Activated CD4-positive, alpha-beta T cell treated with anti-CD3 and anti-CD28 coated beads, Interleukin-2, amount 50 U/mL, for 16 hours (primary cell): ENCODE results near the gene FBXO42.
"Not testable (repeated sequence)": the region's sequence is repeated elsewhere in the genome, so short reads cannot be mapped to it uniquely, and the experiment has no call there.

Experiments used
- DNase-seq: peaks from one replicate; pipeline ENCODE4 v3.0.0-alpha.2; 2020

Gene FBXO42

GRCh38 chr1:16258591-16259135 is 93.6 kb downstream of the FBXO42 start:
- no peak for DNase-seq

- no peak for DNase-seq
Observed at GRCh38 chr1:16257968-16258367, 94.3 kb downstream of the FBXO42 start.

- DNase-seq: not testable (repeated sequence)
Observed at GRCh38 chr1:16257556-16257955, 94.7 kb downstream of the FBXO42 start.

- DNase-seq: no peak
Observed at GRCh38 chr1:16256478-16256877, 95.8 kb downstream of the FBXO42 start.

DNA sequence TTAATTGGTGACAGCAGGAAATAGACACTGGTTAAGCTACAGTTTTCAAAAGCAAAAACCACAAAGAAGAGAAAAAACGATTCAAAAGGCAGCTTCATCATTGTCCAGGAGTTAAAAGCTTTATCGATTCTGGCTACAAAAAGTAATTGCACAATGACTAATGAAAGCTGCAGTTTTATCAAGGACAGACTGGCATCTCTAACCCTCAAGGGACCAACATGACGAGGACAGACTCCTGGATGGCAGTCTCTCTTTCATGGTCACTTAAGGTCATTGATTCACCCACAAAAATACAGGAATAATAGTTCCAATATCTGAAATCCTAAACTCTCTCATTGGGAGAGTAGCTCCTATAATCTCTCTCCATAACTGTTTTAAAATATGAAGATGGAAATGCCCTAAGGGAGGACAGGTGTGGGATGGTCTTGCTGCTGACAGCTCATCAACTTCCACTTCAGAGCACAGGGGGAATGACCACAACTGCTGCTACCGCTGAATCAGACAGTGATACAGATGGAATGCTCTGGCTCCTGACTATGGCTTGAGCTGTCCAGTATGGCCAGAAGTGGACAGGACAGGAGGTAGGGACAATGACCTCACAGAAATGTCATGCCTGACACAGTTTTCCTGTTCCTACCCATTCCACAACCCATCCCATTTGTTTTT is 97.9 kb downstream of the FBXO42 start:
- DNase-seq: no peak

GRCh38 chr1:16253332-16253922 is 98.9 kb downstream of the FBXO42 start:
- DNase-seq: no peak

GRCh38 chr1:16252912-16253311 is 99.4 kb downstream of the FBXO42 start:
- no peak for DNase-seq

- DNase-seq: no peak
Observed at GRCh38 chr1:16251381-16251780, 100.9 kb downstream of the FBXO42 start.

- no peak for DNase-seq
Observed at GRCh38 chr1:16250524-16251251, 101.6 kb downstream of the FBXO42 start.

GRCh38 chr1:16249596-16250241 is 102.6 kb downstream of the FBXO42 start:
- DNase-seq: no peak

DNA sequence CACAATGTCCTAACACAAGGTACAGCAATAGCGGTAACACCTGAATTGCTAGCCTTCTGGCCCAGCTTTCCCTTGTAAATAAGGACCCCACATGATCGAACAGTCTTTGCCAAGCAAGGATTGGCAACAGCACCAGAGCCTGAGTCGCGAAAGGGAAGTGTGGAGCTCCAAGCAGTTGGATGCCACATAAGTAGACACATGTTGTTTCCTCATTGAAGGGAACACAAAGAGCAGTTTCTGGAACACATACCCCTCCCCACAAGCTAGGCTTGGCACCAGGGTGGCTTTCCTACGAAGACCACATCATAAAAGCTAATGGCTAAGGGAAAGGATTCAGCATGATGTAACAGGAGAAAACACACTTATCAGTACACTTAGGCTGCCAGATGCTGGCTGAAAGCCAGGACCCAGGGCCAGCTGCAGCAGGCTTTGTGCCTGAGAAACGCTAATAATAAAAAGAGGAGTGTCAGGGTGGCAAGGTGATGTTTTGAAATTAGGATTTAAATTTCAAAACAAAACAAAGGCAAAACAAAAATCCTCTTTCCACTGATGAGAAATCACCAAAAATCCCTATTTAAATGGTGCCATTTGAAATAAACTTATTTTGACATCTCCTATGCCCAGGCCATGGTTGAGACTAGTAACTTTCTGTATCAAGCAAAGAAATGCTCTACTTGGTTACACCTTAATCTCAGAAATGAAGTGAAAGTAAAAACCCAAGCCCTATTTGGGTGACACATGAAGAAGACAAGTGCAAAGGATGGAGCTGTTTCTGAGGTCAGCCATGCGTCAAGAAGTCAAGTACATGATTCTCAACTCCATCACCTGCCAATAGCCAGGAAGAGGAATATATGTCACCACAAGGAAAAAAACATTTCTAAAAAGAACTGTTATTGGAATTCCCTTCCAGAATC is 103.4 kb downstream of the FBXO42 start:
- DNase-seq: no peak

GRCh38 chr1:16248007-16248436 is 104.3 kb downstream of the FBXO42 start:
- no peak for DNase-seq

GRCh38 chr1:16247441-16247840 is 104.8 kb downstream of the FBXO42 start:
- DNase-seq: no peak

DNA sequence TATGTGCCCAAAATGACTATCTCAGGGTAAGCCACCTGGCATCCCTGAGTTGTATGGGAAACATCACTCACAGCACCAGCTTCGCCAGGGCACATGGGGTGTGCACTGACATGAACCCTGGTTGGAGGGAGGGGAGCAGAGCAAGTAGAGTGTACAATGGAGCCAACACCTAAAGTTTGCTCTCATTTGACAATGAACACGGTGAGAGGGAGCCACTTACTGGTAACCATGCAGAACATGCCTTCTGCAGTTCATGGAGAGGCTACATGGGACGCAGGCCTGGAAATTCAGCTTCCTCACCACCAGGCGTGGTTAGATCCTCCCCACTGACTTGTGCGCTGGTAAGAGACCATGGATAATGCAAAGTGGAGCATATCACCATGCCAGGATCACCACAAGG is 105.3 kb downstream of the FBXO42 start:
- DNase-seq: no peak

- DNase-seq: not testable (repeated sequence)
Observed at GRCh38 chr1:16246239-16246638, 106.0 kb downstream of the FBXO42 start.

DNA sequence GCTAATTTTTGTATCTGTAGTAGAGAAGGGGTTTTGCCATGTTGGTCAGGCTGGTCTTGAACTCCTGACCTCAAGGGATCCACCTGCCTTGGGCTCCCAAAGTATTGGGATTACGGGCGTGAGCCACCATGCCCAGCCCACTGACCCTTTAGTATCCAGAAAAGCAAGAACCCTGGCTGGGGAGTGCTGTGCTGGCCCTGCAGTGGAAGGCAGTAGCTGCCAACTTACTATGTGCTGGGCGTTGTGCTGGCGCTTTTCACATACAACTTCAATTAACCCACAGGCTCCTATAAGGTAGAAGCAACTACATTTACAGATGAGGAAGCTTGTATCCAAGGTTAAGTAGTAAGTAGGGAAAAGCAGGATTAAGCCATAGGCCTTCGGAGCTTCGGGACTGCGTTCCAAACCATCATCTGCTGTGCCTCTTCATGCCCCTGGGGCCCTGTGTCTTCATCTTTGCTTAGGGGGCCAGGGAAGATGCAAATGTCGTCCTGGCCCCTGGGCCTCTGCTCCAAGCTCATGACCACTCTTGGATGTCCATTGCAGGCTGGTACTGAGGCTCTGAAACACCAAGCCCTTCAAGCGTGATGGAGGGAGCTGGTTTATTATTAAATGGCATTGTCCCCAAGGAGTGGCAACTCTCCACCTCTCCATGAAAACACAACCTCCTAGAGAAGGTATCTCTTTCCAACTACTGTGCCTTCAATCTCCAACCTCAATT is 106.6 kb downstream of the FBXO42 start:
- no peak for DNase-seq

GRCh38 chr1:16244650-16245285 is 107.5 kb downstream of the FBXO42 start:
- DNase-seq: no peak

- DNase-seq: peak; percentile 81
Observed at GRCh38 chr1:16243936-16244649, 108.2 kb downstream of the FBXO42 start.

- DNase-seq: no peak
Observed at GRCh38 chr1:16243215-16243610, 109.1 kb downstream of the FBXO42 start.

- no peak for DNase-seq
Observed at GRCh38 chr1:16242556-16243214, 109.6 kb downstream of the FBXO42 start.
